Osteoblast (primary cell): ENCODE data around the gene ASXL2. TPM values are rescaled to one million over a fixed set of nuclear protein-coding genes. Genes with fewer than 3 reads are reported as not detected.

ENCODE experiments used
- DNase-seq: peaks from one replicate; pipeline ENCODE4 v3.0.0; 2011; ENCODE audit warnings: low spot score, mixed read lengths; ENCODE audit not compliant: insufficient read length; ENCODE audit errors: missing footprints
- H2AFZ ChIP-seq: 2 replicates; pipeline ENCODE4 v1.6.0; 2011; ENCODE audit warnings: mild to moderate bottlenecking, low read length
- H3K27ac ChIP-seq: 2 replicates; pipeline ENCODE4 v1.5.1; 2011; ENCODE audit warnings: mild to moderate bottlenecking, low read depth, low read length, moderate library complexity
- H3K27me3 ChIP-seq: 2 replicates; pipeline ENCODE4 v1.6.0; 2012; ENCODE audit warnings: mild to moderate bottlenecking, control low read depth, inconsistent platforms, low read length, moderate library complexity; ENCODE audit not compliant: insufficient read depth
- H3K36me3 ChIP-seq: 2 replicates; pipeline ENCODE4 v1.5.1; 2011; ENCODE audit warnings: mild to moderate bottlenecking, low read length, control low read depth, moderate library complexity; ENCODE audit not compliant: insufficient read depth
- H3K4me1 ChIP-seq: 2 replicates; pipeline ENCODE4 v1.5.1; 2011; ENCODE audit warnings: mild to moderate bottlenecking, low read length, control low read depth, moderate library complexity; ENCODE audit not compliant: insufficient read depth
- H3K4me2 ChIP-seq: 2 replicates; pipeline ENCODE4 v1.6.0; 2011; ENCODE audit warnings: mild to moderate bottlenecking, low read length; ENCODE audit not compliant: insufficient read depth
- H3K4me3 ChIP-seq: fragments of 200-600 bp; sonication (generic); 3 replicates; pipeline ENCODE4 v1.5.1; 2012; ENCODE audit warnings: mild to moderate bottlenecking, low read length, inconsistent platforms; ENCODE audit not compliant: insufficient read depth
- H3K79me2 ChIP-seq: 2 replicates; pipeline ENCODE4 v1.6.0; 2012; ENCODE audit warnings: mild to moderate bottlenecking, low read length, control low read depth, inconsistent platforms; ENCODE audit not compliant: insufficient read depth
- H3K9me3 ChIP-seq: 2 replicates; pipeline ENCODE4 v1.5.1; 2011; ENCODE audit warnings: low read depth, low read length, control low read depth
- H4K20me1 ChIP-seq: 2 replicates; pipeline ENCODE4 v1.6.0; 2012; ENCODE audit warnings: mild to moderate bottlenecking, low read length, control low read depth; ENCODE audit not compliant: insufficient read depth
- total RNA-seq: library from RNA; depleted of rRNA; stranded (reverse); fragments of >200 nt; gene quantifications from 2 replicates; pipeline ENCODE4 v1.2.3, GENCODE V29; 2012
- TF ChIP-seq, protein P1 (sequence below): IDR thresholded peaks from 2 replicates; pipeline ENCODE4 v1.5.1; 2011; ENCODE audit warnings: mild to moderate bottlenecking, low read depth, low read length, moderate library complexity; ENCODE audit errors: extremely low read depth

The ASXL2 gene
- total RNA-seq, 1 donor = 13.0 TPM

- TF ChIP-seq, protein P1, sequence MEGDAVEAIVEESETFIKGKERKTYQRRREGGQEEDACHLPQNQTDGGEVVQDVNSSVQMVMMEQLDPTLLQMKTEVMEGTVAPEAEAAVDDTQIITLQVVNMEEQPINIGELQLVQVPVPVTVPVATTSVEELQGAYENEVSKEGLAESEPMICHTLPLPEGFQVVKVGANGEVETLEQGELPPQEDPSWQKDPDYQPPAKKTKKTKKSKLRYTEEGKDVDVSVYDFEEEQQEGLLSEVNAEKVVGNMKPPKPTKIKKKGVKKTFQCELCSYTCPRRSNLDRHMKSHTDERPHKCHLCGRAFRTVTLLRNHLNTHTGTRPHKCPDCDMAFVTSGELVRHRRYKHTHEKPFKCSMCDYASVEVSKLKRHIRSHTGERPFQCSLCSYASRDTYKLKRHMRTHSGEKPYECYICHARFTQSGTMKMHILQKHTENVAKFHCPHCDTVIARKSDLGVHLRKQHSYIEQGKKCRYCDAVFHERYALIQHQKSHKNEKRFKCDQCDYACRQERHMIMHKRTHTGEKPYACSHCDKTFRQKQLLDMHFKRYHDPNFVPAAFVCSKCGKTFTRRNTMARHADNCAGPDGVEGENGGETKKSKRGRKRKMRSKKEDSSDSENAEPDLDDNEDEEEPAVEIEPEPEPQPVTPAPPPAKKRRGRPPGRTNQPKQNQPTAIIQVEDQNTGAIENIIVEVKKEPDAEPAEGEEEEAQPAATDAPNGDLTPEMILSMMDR = no peak
- Histone ChIP-seq H3K27me3 (no peaks in the 10 kb centered on the region), H2AFZ (no peak overlapping the region), H3K4me3 (no peak overlapping the region), H3K27ac (no peak overlapping the region), H3K9me3 (no peaks in the 10 kb centered on the region), H4K20me1 (no peaks in the 10 kb centered on the region), H3K36me3 (peaks cover 17% of the 10 kb centered on the region), H3K4me2 (no peak overlapping the region), H3K79me2 (no peaks in the 10 kb centered on the region), H3K4me1 (no peaks in the 10 kb centered on the region)
- no peak for DNase-seq
Measured at GRCh38 chr2:25738383-25739343, 139.6 kb downstream of the ASXL2 start.

- H2AFZ ChIP-seq = no peak overlapping the region
- no peak overlapping the region for H3K27ac ChIP-seq
- H3K4me3 ChIP-seq = no peak overlapping the region
- H3K9me3 ChIP-seq = no peaks in the 10 kb centered on the region
- TF ChIP-seq, protein P1 = no peak
- no peaks in the 10 kb centered on the region for H3K79me2 ChIP-seq
- H3K4me1 ChIP-seq = no peaks in the 10 kb centered on the region
- no peak for DNase-seq
- no peak overlapping the region for H3K4me2 ChIP-seq
- H3K36me3 ChIP-seq = peaks cover 4% of the 10 kb centered on the region
- no peaks in the 10 kb centered on the region for H3K27me3 ChIP-seq
- no peaks in the 10 kb centered on the region for H4K20me1 ChIP-seq
Measured at GRCh38 chr2:25736899-25737515, 141.3 kb downstream of the ASXL2 start.

GRCh38 chr2:25735835-25736234, 142.5 kb downstream of the ASXL2 start:
- Histone ChIP-seq H3K4me3 (no peak overlapping the region), H3K4me2 (no peak overlapping the region), H3K36me3 (no peaks in the 10 kb centered on the region), H3K27ac (no peak overlapping the region), H3K27me3 (no peaks in the 10 kb centered on the region), H3K79me2 (no peaks in the 10 kb centered on the region), H2AFZ (no peak overlapping the region), H3K9me3 (no peaks in the 10 kb centered on the region), H4K20me1 (no peaks in the 10 kb centered on the region), H3K4me1 (no peaks in the 10 kb centered on the region)
- TF ChIP-seq, protein P1 = no peak
- no peak for DNase-seq

GRCh38 chr2:25728559-25728958, 149.7 kb downstream of the ASXL2 start:
- H3K36me3 ChIP-seq = no peaks in the 10 kb centered on the region
- no peak overlapping the region for H3K27ac ChIP-seq
- no peaks in the 10 kb centered on the region for H3K4me1 ChIP-seq
- TF ChIP-seq, protein P1 = no peak
- H3K4me3 ChIP-seq = no peak overlapping the region
- no peak overlapping the region for H3K4me2 ChIP-seq
- peaks cover 4% of the 10 kb centered on the region for H3K27me3 ChIP-seq
- no peaks in the 10 kb centered on the region for H4K20me1 ChIP-seq
- no peak overlapping the region for H2AFZ ChIP-seq
- H3K79me2 ChIP-seq = no peaks in the 10 kb centered on the region
- H3K9me3 ChIP-seq = no peaks in the 10 kb centered on the region
- no peak for DNase-seq
